Right atrium auricular region (tissue), 2 donors: ENCODE results near the gene GTF2H1. TPM values are rescaled to one million over a fixed set of nuclear protein-coding genes. Genes with fewer than 3 reads are reported as not detected.
A peak's percentile ranks its signal among the peaks of the same experiment; 100 is the strongest.
"Not testable (repeated sequence)": the region's sequence is repeated elsewhere in the genome, so short reads cannot be mapped to it uniquely, and the experiment has no call there.

Source experiments
- DNase-seq: peaks from one replicate; pipeline ENCODE4 v3.0.0-alpha.2; 2019; ENCODE audit warnings: low spot score
- H3K27ac ChIP-seq, 2 donors: fragments of 200-600 bp; sonication (generic); 1 replicate in 1 of 2; 2 replicates in 1 of 2; pipeline ENCODE4 v1.5.1; 2016 to 2019
- H3K27me3 ChIP-seq, 2 donors: fragments of 200-600 bp; sonication (generic); one replicate each; pipeline versions ENCODE4 v1.5.1 to v1.6.0; 2017 to 2019
- H3K36me3 ChIP-seq: fragments of 200-600 bp; sonication (generic); one replicate; pipeline ENCODE4 v1.5.1; 2016
- H3K4me1 ChIP-seq, 2 donors: fragments of 200-600 bp; sonication (generic); one replicate each; pipeline versions ENCODE4 v1.5.1 to v1.6.0; 2017 to 2019
- H3K4me3 ChIP-seq, 2 donors: fragments of 200-600 bp; sonication (generic); 1 replicate in 1 of 2; 2 replicates in 1 of 2; pipeline ENCODE4 v1.5.1; 2017 to 2019; ENCODE audit warnings: mild to moderate bottlenecking in 1 of 2, moderate library complexity in 1 of 2
- H3K9me3 ChIP-seq, 2 donors: fragments of 200-600 bp; sonication (generic); one replicate each; pipeline ENCODE4 v1.5.1; 2019
- total RNA-seq, 2 donors: library from RNA; depleted of rRNA; stranded (reverse); fragments of >200 nt; gene quantifications; one replicate each; pipeline ENCODE4 v1.1.0, GENCODE V29; 2016
- TF ChIP-seq, protein P1 (sequence below), 2 donors: fragments of 200-600 bp; sonication (generic); IDR thresholded peaks; one replicate each; pipeline ENCODE4 v1.5.1; 2019; ENCODE audit warnings: antibody characterized with exemption in 2 of 2

The GTF2H1 gene
- total RNA-seq, 2 donors from 2014 or later: 19.5 to 23.8 TPM

DNA sequence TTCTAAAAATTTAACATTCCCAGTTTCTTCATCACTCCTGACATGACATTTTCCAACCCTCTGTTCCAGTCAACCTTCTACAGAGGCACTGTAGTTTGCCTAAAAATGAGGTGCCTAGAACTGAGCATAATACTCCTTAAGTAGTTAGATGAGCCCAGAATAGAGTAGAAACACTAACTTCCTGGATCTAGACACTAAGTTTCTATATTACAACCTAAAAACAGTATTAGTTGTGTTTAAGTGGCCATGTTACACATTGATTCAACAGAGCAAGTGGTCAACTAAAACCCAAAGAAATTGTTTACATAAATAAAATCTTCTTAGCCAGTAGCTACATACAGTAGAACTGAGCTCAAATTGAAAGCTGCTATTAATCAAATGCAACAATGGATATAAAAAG is 1.8 kb upstream of the GTF2H1 start:
- no peaks in the 10 kb centered on the region for H3K9me3 ChIP-seq
- no peaks in the 10 kb centered on the region for H3K36me3 ChIP-seq
- no peak for DNase-seq
- H3K4me3 ChIP-seq: no peak overlapping the region
- H3K27me3 ChIP-seq: no peaks in the 10 kb centered on the region
- TF ChIP-seq, protein P1, sequence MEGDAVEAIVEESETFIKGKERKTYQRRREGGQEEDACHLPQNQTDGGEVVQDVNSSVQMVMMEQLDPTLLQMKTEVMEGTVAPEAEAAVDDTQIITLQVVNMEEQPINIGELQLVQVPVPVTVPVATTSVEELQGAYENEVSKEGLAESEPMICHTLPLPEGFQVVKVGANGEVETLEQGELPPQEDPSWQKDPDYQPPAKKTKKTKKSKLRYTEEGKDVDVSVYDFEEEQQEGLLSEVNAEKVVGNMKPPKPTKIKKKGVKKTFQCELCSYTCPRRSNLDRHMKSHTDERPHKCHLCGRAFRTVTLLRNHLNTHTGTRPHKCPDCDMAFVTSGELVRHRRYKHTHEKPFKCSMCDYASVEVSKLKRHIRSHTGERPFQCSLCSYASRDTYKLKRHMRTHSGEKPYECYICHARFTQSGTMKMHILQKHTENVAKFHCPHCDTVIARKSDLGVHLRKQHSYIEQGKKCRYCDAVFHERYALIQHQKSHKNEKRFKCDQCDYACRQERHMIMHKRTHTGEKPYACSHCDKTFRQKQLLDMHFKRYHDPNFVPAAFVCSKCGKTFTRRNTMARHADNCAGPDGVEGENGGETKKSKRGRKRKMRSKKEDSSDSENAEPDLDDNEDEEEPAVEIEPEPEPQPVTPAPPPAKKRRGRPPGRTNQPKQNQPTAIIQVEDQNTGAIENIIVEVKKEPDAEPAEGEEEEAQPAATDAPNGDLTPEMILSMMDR (IDR thresholded peaks at IDR 0.05): no peak
- peaks cover 0 to 45% of the 10 kb centered on the region in 2 donors for H3K4me1 ChIP-seq
- no peak overlapping the region for H3K27ac ChIP-seq

- H3K9me3 ChIP-seq: no peaks in the 10 kb centered on the region
- H3K4me3 ChIP-seq: peak overlapping the region; percentile 68 to 79
- H3K27ac ChIP-seq: peak overlapping the region; percentile 94 to 98
- no peaks in the 10 kb centered on the region for H3K36me3 ChIP-seq
- peaks cover 0 to 45% of the 10 kb centered on the region in 2 donors for H3K4me1 ChIP-seq
- no peak for DNase-seq
- no peaks in the 10 kb centered on the region for H3K27me3 ChIP-seq
- TF ChIP-seq, protein P1 (IDR thresholded peaks at IDR 0.05): no peak
These were observed 794 bp upstream of the GTF2H1 start for GRCh38 chr11:18321578-18321968.

GRCh38 chr11:18322818-18323570 is 627 bp downstream of the GTF2H1 start:
- peak overlapping the region; percentile 94 to 98 for H3K27ac ChIP-seq
- peaks cover 0 to 50% of the 10 kb centered on the region in 2 donors for H3K4me1 ChIP-seq
- TF ChIP-seq, protein P1 (IDR thresholded peaks at IDR 0.05): no peak
- H3K9me3 ChIP-seq: no peaks in the 10 kb centered on the region
- no peaks in the 10 kb centered on the region for H3K27me3 ChIP-seq
- H3K4me3 ChIP-seq: peak overlapping the region; percentile 68 to 79
- no peaks in the 10 kb centered on the region for H3K36me3 ChIP-seq
- no peak for DNase-seq

- H3K9me3 ChIP-seq, H3K36me3 ChIP-seq, H3K27ac ChIP-seq, H3K27me3 ChIP-seq, DNase-seq, H3K4me3 ChIP-seq: not testable (repeated sequence)
- peaks cover 0 to 50% of the 10 kb centered on the region in 2 donors for H3K4me1 ChIP-seq
These were observed 1.5 kb downstream of the GTF2H1 start for GRCh38 chr11:18323881-18324280.

- Histone ChIP-seq H3K36me3 (no peaks in the 10 kb centered on the region), H3K4me1 (peaks cover 0 to 55% of the 10 kb centered on the region in 2 donors), H3K4me3 (no peak overlapping the region), H3K27ac (no peak overlapping the region), H3K27me3 (no peaks in the 10 kb centered on the region), H3K9me3 (no peaks in the 10 kb centered on the region)
- DNase-seq: no peak
- TF ChIP-seq, protein P1 (IDR thresholded peaks at IDR 0.05): no peak
These were observed 2.0 kb downstream of the GTF2H1 start for GRCh38 chr11:18324381-18324780.

DNA sequence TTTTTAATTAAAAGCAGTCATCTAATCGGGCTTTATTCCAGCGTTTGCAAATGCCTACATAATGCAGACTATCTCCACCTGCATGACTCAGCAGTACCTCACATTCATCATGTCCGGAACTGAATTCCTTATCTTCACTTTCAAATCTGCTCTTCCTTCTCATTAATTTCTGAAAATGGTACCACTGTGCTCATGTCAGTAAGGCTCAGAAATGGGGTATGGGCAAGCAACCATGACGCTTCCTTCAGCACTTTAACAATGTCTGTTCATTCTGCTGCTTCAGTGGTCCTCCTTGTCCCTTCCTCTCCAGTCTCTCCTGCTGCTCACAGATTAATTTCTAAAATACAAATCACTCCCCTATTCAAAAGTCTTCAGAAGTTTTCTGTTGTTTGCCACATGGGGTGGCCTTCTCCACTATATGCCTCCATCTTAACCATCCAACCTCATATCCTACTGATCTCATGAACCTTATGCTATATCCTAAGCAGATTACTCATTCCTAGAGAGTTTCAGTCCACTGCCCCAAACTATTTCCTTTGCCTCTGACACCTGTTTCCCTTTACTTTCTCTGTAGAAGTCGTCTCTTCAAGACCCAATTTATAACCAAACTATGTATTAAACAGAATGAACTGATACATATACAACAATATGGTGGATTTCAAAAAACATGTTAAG is 7.0 kb downstream of the GTF2H1 start:
- no peaks in the 10 kb centered on the region for H3K27me3 ChIP-seq
- H3K9me3 ChIP-seq: no peaks in the 10 kb centered on the region
- TF ChIP-seq, protein P1 (IDR thresholded peaks at IDR 0.05): no peak
- H3K27ac ChIP-seq: no peak overlapping the region
- H3K4me3 ChIP-seq: no peak overlapping the region
- peaks cover 16% of the 10 kb centered on the region for H3K36me3 ChIP-seq
- H3K4me1 ChIP-seq: peaks cover 0 to 24% of the 10 kb centered on the region in 2 donors
- no peak for DNase-seq
